Vagina (tissue), 2 donors: ENCODE measurements around the gene AMFR. TPM values are rescaled to one million over a fixed set of nuclear protein-coding genes. Genes with fewer than 3 reads are reported as not detected.

Experiments
- DNase-seq, 2 donors: peaks; one replicate each; pipeline ENCODE4 v3.0.0-alpha.2; 2017; ENCODE audit errors: extremely low spot score in 2 of 2
- H3K27ac ChIP-seq: fragments of 200-600 bp; sonication (generic); one replicate; pipeline ENCODE4 v1.5.1; 2019
- H3K27me3 ChIP-seq: fragments of 200-600 bp; sonication (generic); one replicate; pipeline ENCODE4 v1.5.1; 2019
- H3K36me3 ChIP-seq, 2 donors: fragments of 200-600 bp; sonication (generic); one replicate each; pipeline ENCODE4 v1.5.1; 2017 to 2019
- H3K4me1 ChIP-seq: fragments of 200-600 bp; sonication (generic); one replicate; pipeline ENCODE4 v1.5.1; 2019
- H3K4me3 ChIP-seq, 2 donors: fragments of 200-600 bp; sonication (generic); 1 replicate in 1 of 2; 2 replicates in 1 of 2; pipeline ENCODE4 v1.5.1; 2016 to 2019
- H3K9me3 ChIP-seq: fragments of 200-600 bp; sonication (generic); one replicate; pipeline ENCODE4 v1.5.1; 2019
- CTCF ChIP-seq, 3 experiments: fragments of 450-650 bp in 2 of 3; fragments of 200-600 bp in 1 of 3; sonication (generic) in 1 of 3; IDR thresholded peaks; one replicate each; pipeline ENCODE4 v1.5.1; 2017 to 2019; ENCODE audit warnings: antibody characterized with exemption in 3 of 3, mild to moderate bottlenecking in 2 of 3, moderate library complexity in 2 of 3
- POLR2A ChIP-seq, 2 donors: fragments of 450-650 bp; IDR thresholded peaks; one replicate each; pipeline ENCODE4 v1.6.1; 2017; ENCODE audit warnings: antibody characterized with exemption in 2 of 2, mild to moderate bottlenecking in 2 of 2, moderate library complexity in 2 of 2
- POLR2AphosphoS5 ChIP-seq, 2 donors: sonication (generic); formaldehyde crosslinking; IDR thresholded peaks; one replicate each; pipeline ENCODE4 v1.9.0; 2017; ENCODE audit warnings: antibody characterized with exemption in 2 of 2, mild to moderate bottlenecking in 2 of 2, low read depth in 1 of 2; ENCODE audit not compliant: insufficient read depth in 1 of 2
- intact Hi-C: fragments of 100-400 bp; cut with DNase I; formaldehyde crosslinking; loops from one replicate; pipeline ENCODE4 v1.15.1; 2023
- total RNA-seq: library from RNA; depleted of rRNA; stranded (reverse); fragments of >200 nt; gene quantifications from one replicate; pipeline ENCODE4 v1.2.3, GENCODE V29; 2016

AMFR gene
- total RNA-seq, 1 donor from 2014 or later = 132 TPM

DNA sequence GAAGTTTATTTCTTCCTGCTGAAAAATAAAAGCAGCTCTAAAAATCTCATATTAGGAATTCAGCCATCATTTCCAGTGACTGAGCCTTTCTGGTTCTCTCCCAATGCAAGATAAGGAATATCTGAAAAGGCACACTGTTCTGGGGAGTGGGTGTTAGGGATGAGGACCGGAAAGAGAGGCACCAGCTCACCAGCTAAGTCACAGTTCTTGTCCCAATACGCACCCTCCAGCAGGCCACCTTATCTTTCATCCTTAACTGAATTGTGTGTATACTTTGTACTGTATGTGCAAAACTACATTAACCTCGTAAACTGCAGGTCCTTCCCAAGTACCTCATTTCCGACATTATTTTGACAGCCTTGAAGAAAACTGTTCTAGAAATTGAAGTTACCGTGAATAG lies 11.0 kb downstream of the AMFR start:
- no peaks in the 10 kb centered on the region for H3K27me3 ChIP-seq
- H3K9me3 ChIP-seq = no peaks in the 10 kb centered on the region
- H3K4me1 ChIP-seq = peaks cover 33% of the 10 kb centered on the region
- no peak for DNase-seq
- H3K27ac ChIP-seq = no peak overlapping the region
- H3K4me3 ChIP-seq = no peak overlapping the region
- intact Hi-C loops = no loop called here
- no peaks in the 10 kb centered on the region for H3K36me3 ChIP-seq
- TF ChIP-seq POLR2A (IDR thresholded peaks at IDR 0.05) (no peak), CTCF (IDR thresholded peaks at IDR 0.05) (no peak)

GRCh38 chr16:56413381-56413780 lies 12.0 kb downstream of the AMFR start:
- no peaks in the 10 kb centered on the region for H3K27me3 ChIP-seq
- intact Hi-C loops = no loop called here
- no peak overlapping the region for H3K4me3 ChIP-seq
- DNase-seq = no peak
- TF ChIP-seq CTCF (IDR thresholded peaks at IDR 0.05) (no peak), POLR2AphosphoS5 (IDR thresholded peaks at IDR 0.05; ENCODE audit: insufficient read depth in 1 of 2, low read depth in 1 of 2) (no peak), POLR2A (IDR thresholded peaks at IDR 0.05) (no peak)
- no peak overlapping the region for H3K27ac ChIP-seq
- peaks cover 26% of the 10 kb centered on the region for H3K4me1 ChIP-seq
- H3K9me3 ChIP-seq = no peaks in the 10 kb centered on the region
- peaks cover 0 to 8% of the 10 kb centered on the region in 2 donors for H3K36me3 ChIP-seq

GRCh38 chr16:56411624-56412023 lies 13.7 kb downstream of the AMFR start:
- intact Hi-C loops = no loop called here
- H3K36me3 ChIP-seq = peaks cover 0 to 18% of the 10 kb centered on the region in 2 donors

GRCh38 chr16:56411123-56411522 lies 14.2 kb downstream of the AMFR start:
- intact Hi-C loops = no loop called here
- Histone ChIP-seq H3K4me1 (peaks cover 23% of the 10 kb centered on the region), H3K27me3 (no peaks in the 10 kb centered on the region), H3K27ac (no peak overlapping the region), H3K4me3 (no peak overlapping the region), H3K36me3 (peaks cover 0 to 18% of the 10 kb centered on the region in 2 donors), H3K9me3 (no peaks in the 10 kb centered on the region)
- TF ChIP-seq POLR2A (IDR thresholded peaks at IDR 0.05) (no peak), POLR2AphosphoS5 (IDR thresholded peaks at IDR 0.05; ENCODE audit: insufficient read depth in 1 of 2, low read depth in 1 of 2) (no peak), CTCF (IDR thresholded peaks at IDR 0.05) (no peak)
- DNase-seq = no peak

More at GRCh38 chr16:56411624-56412023, 13.7 kb downstream of the AMFR start:
- Histone ChIP-seq H3K4me3 (no peak overlapping the region), H3K9me3 (no peaks in the 10 kb centered on the region), H3K27me3 (no peaks in the 10 kb centered on the region), H3K27ac (no peak overlapping the region), H3K4me1 (peaks cover 26% of the 10 kb centered on the region)
- DNase-seq = no peak
- TF ChIP-seq POLR2AphosphoS5 (IDR thresholded peaks at IDR 0.05; ENCODE audit: insufficient read depth in 1 of 2, low read depth in 1 of 2) (no peak), POLR2A (IDR thresholded peaks at IDR 0.05) (no peak), CTCF (IDR thresholded peaks at IDR 0.05) (no peak)

- H3K36me3 ChIP-seq = peaks cover 0 to 28% of the 10 kb centered on the region in 2 donors
- no peak for DNase-seq
- H3K4me3 ChIP-seq = no peak overlapping the region
- TF ChIP-seq POLR2A (IDR thresholded peaks at IDR 0.05) (no peak), CTCF (IDR thresholded peaks at IDR 0.05) (no peak), POLR2AphosphoS5 (IDR thresholded peaks at IDR 0.05; ENCODE audit: insufficient read depth in 1 of 2, low read depth in 1 of 2) (no peak)
- H3K4me1 ChIP-seq = peaks cover 4% of the 10 kb centered on the region
- H3K9me3 ChIP-seq = no peaks in the 10 kb centered on the region
- H3K27ac ChIP-seq = no peak overlapping the region
- intact Hi-C loops = no loop called here
- H3K27me3 ChIP-seq = no peaks in the 10 kb centered on the region
Measured at GRCh38 chr16:56409195-56409594, 16.1 kb downstream of the AMFR start.
